ENCODE results near the gene ACAA2. TPM values are rescaled to one million over a fixed set of nuclear protein-coding genes. Genes with fewer than 3 reads are reported as not detected.
A peak's percentile ranks its signal among the peaks of the same experiment; 100 is the strongest.

Gene ACAA2
- 30.9 and 40.0 TPM in 2 replicates for polyA plus RNA-seq (2011; rRNA removed)
- polyA plus RNA-seq (2012; cell fraction: cytosol; rRNA removed), result 17.5 and 18.6 TPM in 2 replicates
- polyA plus RNA-seq (2012; cell fraction: nucleus; rRNA removed), result 7.7 and 16.5 TPM in 2 replicates
- polyA plus RNA-seq (2017; fragmentation: RNase III; extraction: RNeasy Plus Mini Kit Qiagen cat#74134 plus additional on column Dnase treatment), result 47.5 to 50.3 TPM (median 48.7 TPM) in 3 replicates
- 16.4 and 21.5 TPM in 2 replicates for polyA minus RNA-seq (2011; rRNA and poly(A)+ RNA removed)

GRCh38 chr18:49813319-49814146 lies at the start of gene ACAA2:
TSS of gene ACAA2 (minus strand) at chr18:49813533. CDS start at chr18:49813484, 49 bp downstream.
- under 1% methylated on average over 18 of the region's 74 CpGs for WGBS (ENCODE audit: missing lambda C conversion rate)
- ATAC-seq, result peak; percentile 92 to 94
- CTCF ChIA-PET, result interaction anchor here (3.1 kb wide), 1 partner anchor 46 kb away, joined by 14 read pairs; no protein-coding TSS in a partner anchor
- peak within 1 kb of the TSS; percentile 88 for H3K4me2 ChIP-seq
- H3K9me3 ChIP-seq, result no peaks in the 10 kb centered on the region
- peaks cover 14% of the 10 kb centered on the region for H3K4me1 ChIP-seq
- no peak for FAIRE-seq
- peak; percentile 35 to 80 for DNase-seq (ENCODE audit: low read depth in 1 of 2, low spot score in 1 of 2)
- no peak for TF ChIP-seq CTCF (IDR thresholded peaks at IDR 0.05)
- peak; percentile 37; the same call in 1 of the 2 replicates for TF ChIP-seq POLR2A (IDR thresholded peaks at IDR 0.05; ENCODE audit: low read length)
- TF ChIP-seq MAX (IDR thresholded peaks at IDR 0.05), result peak; percentile 45
- TF ChIP-seq PHF8 (IDR thresholded peaks at IDR 0.05; ENCODE audit: borderline replicate concordance, low read depth), result peak; percentile 34
- no peak for TF ChIP-seq CEBPB (IDR thresholded peaks at IDR 0.05)
- no peak for TF ChIP-seq PBX3 (IDR thresholded peaks at IDR 0.05)
- TF ChIP-seq E2F6 (IDR thresholded peaks at IDR 0.05; ENCODE audit: borderline replicate concordance, low read depth), result peak; percentile 8; the same call in 1 of the 2 replicates
- POLR2A ChIA-PET, result interaction anchor here (0.7 to 1.7 kb wide), 5 partner anchors 11 to 137 kb away, joined by 3 to 7 read pairs (median 3); no protein-coding TSS in a partner anchor
- H3K27ac ChIP-seq, result peak within 1 kb of the TSS; percentile 92 to 97
- peak within 1 kb of the TSS; percentile 85 for H3K4me3 ChIP-seq

GRCh38 chr18:49862656-49863385 lies 49.5 kb upstream of the ACAA2 start:
- 80% methylated on average over 13 of the region's 13 CpGs for WGBS (ENCODE audit: missing lambda C conversion rate)
- ATAC-seq (no peak), DNase-seq (ENCODE audit: low read depth in 1 of 2, low spot score in 1 of 2) (no peak), FAIRE-seq (no peak)
- H3K27ac ChIP-seq, result no peak overlapping the region
- H3K4me3 ChIP-seq, result no peak overlapping the region
- ChIA-PET CTCF (interaction anchor here (0.5 to 12.5 kb wide), 12 partner anchors 10 to 408 kb away, joined by 3 to 176 read pairs (median 8); partner anchors contain the start of gene LIPG), POLR2A (no interaction called here)
- H3K4me1 ChIP-seq, result peaks cover 14% of the 10 kb centered on the region
- TF ChIP-seq RCOR1 (IDR thresholded peaks at IDR 0.05; ENCODE audit: low read depth, low read length), result no peak
- TF ChIP-seq CTCF (IDR thresholded peaks at IDR 0.05), result no peak
- TF ChIP-seq HOXB13 (CRISPR knock-in tag; IDR thresholded peaks at IDR 0.05; ENCODE audit: low read depth), result no peak
- TF ChIP-seq POLR2A (IDR thresholded peaks at IDR 0.05; ENCODE audit: low read length), result no peak
- no peak for TF ChIP-seq FOXS1 (CRISPR knock-in tag; IDR thresholded peaks at IDR 0.05)
- no peak for TF ChIP-seq HOXB5 (CRISPR knock-in tag; IDR thresholded peaks at IDR 0.05)
- TF ChIP-seq MYC (IDR thresholded peaks at IDR 0.05; ENCODE audit: borderline replicate concordance, low read length), result no peak
- TF ChIP-seq KDM1A (IDR thresholded peaks at IDR 0.05; ENCODE audit: low read depth), result no peak
- no peak for TF ChIP-seq HES2 (IDR thresholded peaks at IDR 0.05)
- TF ChIP-seq RNF2 (IDR thresholded peaks at IDR 0.05; ENCODE audit: borderline replicate concordance, low read depth), result no peak
- TF ChIP-seq PBX3 (IDR thresholded peaks at IDR 0.05), result no peak
- TF ChIP-seq HEYL (CRISPR knock-in tag; IDR thresholded peaks at IDR 0.05), result no peak
- no peak for TF ChIP-seq ESRRA (IDR thresholded peaks at IDR 0.05; ENCODE audit: borderline replicate concordance, low read length)
- no peak for TF ChIP-seq RAD21 (conservative IDR thresholded peaks at IDR 0.05 in 1 of 2, IDR thresholded peaks at IDR 0.05 in 1 of 2)
- no peak for TF ChIP-seq SREBF2 (IDR thresholded peaks at IDR 0.05)
- no peak for TF ChIP-seq POLR2AphosphoS2 (conservative IDR thresholded peaks at IDR 0.05; ENCODE audit: low read length)
- H3K4me2 ChIP-seq, result no peak overlapping the region
- H3K9me3 ChIP-seq, result no peaks in the 10 kb centered on the region

Measured in A549 (cell line).